ENCODE results near the gene LRRC37A. TPM values are rescaled to one million over a fixed set of nuclear protein-coding genes. Genes with fewer than 3 reads are reported as not detected.
A peak's percentile ranks its signal among the peaks of the same experiment; 100 is the strongest.
"Not testable (repeated sequence)": the region's sequence is repeated elsewhere in the genome, so short reads cannot be mapped to it uniquely, and the experiment has no call there.

Gene LRRC37A
- polyA plus RNA-seq, result under 1 TPM; 0.15 to 0.69 (median 0.28) TPM

GRCh38 chr17:46294831-46295230 is at the start of gene LRRC37A:
Gene LRRC37A, plus strand, starts transcription at chr17:46295131. Its CDS starts 3 bp downstream, at chr17:46295134.
- not testable (repeated sequence) for H3K4me3 Mint-ChIP-seq; H3K9me3 Mint-ChIP-seq; H3K27me3 Mint-ChIP-seq (ENCODE audit: low read depth in 3 of 3)

GRCh38 chr17:46249153-46249552 is 45.8 kb upstream of the LRRC37A start:
- H3K4me3 Mint-ChIP-seq; H3K9me3 Mint-ChIP-seq; H3K36me3 Mint-ChIP-seq; H3K4me1 Mint-ChIP-seq; H3K27me3 Mint-ChIP-seq (ENCODE audit: low read depth in 3 of 3); DNase-seq; H3K27ac Mint-ChIP-seq: not testable (repeated sequence)

More at GRCh38 chr17:46294831-46295230, at the start of gene LRRC37A:
- H3K4me1 Mint-ChIP-seq, H3K36me3 Mint-ChIP-seq, DNase-seq, H3K27ac Mint-ChIP-seq: not testable (repeated sequence)

- H3K27me3 Mint-ChIP-seq (ENCODE audit: low read depth in 3 of 3); H3K9me3 Mint-ChIP-seq; H3K36me3 Mint-ChIP-seq; DNase-seq; H3K4me1 Mint-ChIP-seq; H3K4me3 Mint-ChIP-seq; H3K27ac Mint-ChIP-seq: not testable (repeated sequence)
These were observed 42.1 kb upstream of the LRRC37A start for GRCh38 chr17:46252804-46253203.

GRCh38 chr17:46253722-46254121 is 41.2 kb upstream of the LRRC37A start:
- not testable (repeated sequence) for H3K4me3 Mint-ChIP-seq; H3K27ac Mint-ChIP-seq; H3K27me3 Mint-ChIP-seq (ENCODE audit: low read depth in 3 of 3); H3K4me1 Mint-ChIP-seq; H3K9me3 Mint-ChIP-seq; H3K36me3 Mint-ChIP-seq
- peak; percentile 66 to 79 (median 69) for DNase-seq

- H3K4me1 Mint-ChIP-seq; H3K27me3 Mint-ChIP-seq (ENCODE audit: low read depth in 3 of 3); H3K36me3 Mint-ChIP-seq; H3K27ac Mint-ChIP-seq; DNase-seq; H3K9me3 Mint-ChIP-seq; H3K4me3 Mint-ChIP-seq: not testable (repeated sequence)
These were observed 40.7 kb upstream of the LRRC37A start for GRCh38 chr17:46254215-46254614.

- H3K36me3 Mint-ChIP-seq; H3K4me3 Mint-ChIP-seq; H3K27ac Mint-ChIP-seq; H3K4me1 Mint-ChIP-seq; H3K9me3 Mint-ChIP-seq; DNase-seq; H3K27me3 Mint-ChIP-seq (ENCODE audit: low read depth in 3 of 3): not testable (repeated sequence)
These were observed 38.6 kb upstream of the LRRC37A start for GRCh38 chr17:46256369-46256768.

GRCh38 chr17:46259845-46260661 is 34.9 kb upstream of the LRRC37A start:
- Mint-ChIP-seq H3K4me1 (peaks cover 13 to 17% of the 10 kb centered on the region in 2 donors), H3K27ac (peak overlapping the region in 2 of 6 donors; percentile 13 to 87), H3K27me3 (ENCODE audit: low read depth in 3 of 3) (peaks cover 0 to 16% (median 15%) of the 10 kb centered on the region in 3 donors), H3K4me3 (peak overlapping the region; percentile 74 to 90 (median 86))
- H3K9me3 Mint-ChIP-seq, H3K36me3 Mint-ChIP-seq: not testable (repeated sequence)
- DNase-seq, result peak; percentile 22 to 30 (median 26)

GRCh38 chr17:46262271-46262670 is 32.7 kb upstream of the LRRC37A start:
- no peak for DNase-seq
- Mint-ChIP-seq H3K27me3 (ENCODE audit: low read depth in 3 of 3) (peaks cover 0 to 31% (median 27%) of the 10 kb centered on the region in 3 donors), H3K9me3 (peaks cover 0 to 2% (median 0%) of the 10 kb centered on the region in 6 donors), H3K4me3 (peak overlapping the region in 2 of 5 donors; percentile 3 to 12), H3K27ac (peak overlapping the region in 1 of 6 donors; percentile 42), H3K4me1 (peaks cover 30 to 33% of the 10 kb centered on the region in 2 donors), H3K36me3 (no peaks in the 10 kb centered on the region)

GRCh38 chr17:46264456-46265198 is 30.3 kb upstream of the LRRC37A start:
- DNase-seq, result peak; percentile 52 to 60 (median 54)
- peaks cover 4 to 35% (median 33%) of the 10 kb centered on the region in 3 donors for H3K27me3 Mint-ChIP-seq (ENCODE audit: low read depth in 3 of 3)

GRCh38 chr17:46266063-46266655 is 28.8 kb upstream of the LRRC37A start:
- not testable (repeated sequence) for H3K36me3 Mint-ChIP-seq, H3K9me3 Mint-ChIP-seq
- H3K4me1 Mint-ChIP-seq, result peaks cover 39 to 40% of the 10 kb centered on the region in 2 donors
- peak overlapping the region; percentile 82 to 92 (median 86) for H3K27ac Mint-ChIP-seq
- peaks cover 4 to 28% (median 25%) of the 10 kb centered on the region in 3 donors for H3K27me3 Mint-ChIP-seq (ENCODE audit: low read depth in 3 of 3)
- peak; percentile 33 to 40 (median 36) for DNase-seq
- H3K4me3 Mint-ChIP-seq, result peak overlapping the region; percentile 85 to 94 (median 87)

More at GRCh38 chr17:46264456-46265198, 30.3 kb upstream of the LRRC37A start:
- peak overlapping the region; percentile 53 to 78 (median 67) for H3K4me3 Mint-ChIP-seq
- no peaks in the 10 kb centered on the region for H3K9me3 Mint-ChIP-seq
- peak overlapping the region; percentile 82 to 92 (median 87) for H3K27ac Mint-ChIP-seq
- H3K36me3 Mint-ChIP-seq, result no peaks in the 10 kb centered on the region
- H3K4me1 Mint-ChIP-seq, result peaks cover 40 to 43% of the 10 kb centered on the region in 2 donors

- peak; percentile 82 to 89 (median 84) for DNase-seq
- H3K4me3 Mint-ChIP-seq, result peak overlapping the region; percentile 91 to 95 (median 94)
- no peaks in the 10 kb centered on the region for H3K9me3 Mint-ChIP-seq
- H3K36me3 Mint-ChIP-seq, result no peaks in the 10 kb centered on the region
- H3K27ac Mint-ChIP-seq, result peak overlapping the region; percentile 85 to 92 (median 88)
- peaks cover 4 to 28% (median 21%) of the 10 kb centered on the region in 3 donors for H3K27me3 Mint-ChIP-seq (ENCODE audit: low read depth in 3 of 3)
- H3K4me1 Mint-ChIP-seq, result peaks cover 39 to 40% of the 10 kb centered on the region in 2 donors
These were observed 28.0 kb upstream of the LRRC37A start for GRCh38 chr17:46266656-46267544.

GRCh38 chr17:46270032-46270431 is 24.9 kb upstream of the LRRC37A start:
- Mint-ChIP-seq H3K9me3 (no peaks in the 10 kb centered on the region), H3K27ac (no peak overlapping the region), H3K36me3 (no peaks in the 10 kb centered on the region), H3K4me1 (peaks cover 27% of the 10 kb centered on the region in 2 donors), H3K4me3 (no peak overlapping the region), H3K27me3 (ENCODE audit: low read depth in 3 of 3) (peaks cover 4 to 27% (median 19%) of the 10 kb centered on the region in 3 donors)
- DNase-seq, result no peak

All from immature natural killer cell (primary cell).